Lung (tissue), 12 donors: ENCODE results near the gene NT5DC3. TPM values are rescaled to one million over a fixed set of nuclear protein-coding genes. Genes with fewer than 3 reads are reported as not detected.

Experiments used
- ATAC-seq: fragments of 200-7000 bp; cut with Tn5 transposase; one replicate; pipeline ENCODE4 v1.9.1; 2020; ENCODE audit warnings: moderate number of reproducible peaks; ENCODE audit not compliant: insufficient read depth, low FRiP score
- DNase-seq, 3 donors: peaks; one replicate each; pipeline ENCODE4 v3.0.0-alpha.2; 2013 to 2017
- H3K27ac ChIP-seq, 2 donors: one replicate each; pipeline ENCODE4 v1.5.1; 2013; ENCODE audit warnings: mild to moderate bottlenecking in 2 of 2, moderate library complexity in 2 of 2, control low read depth in 1 of 2, inconsistent platforms in 1 of 2, low read depth in 1 of 2, low read length in 1 of 2
- H3K27me3 ChIP-seq, 3 donors: one replicate each; pipeline ENCODE4 v1.5.1; 2013; ENCODE audit warnings: low read length in 2 of 3; ENCODE audit not compliant: control insufficient read depth in 3 of 3, insufficient read depth in 3 of 3
- H3K36me3 ChIP-seq, 4 donors: one replicate each; pipeline ENCODE4 v1.5.1; 2013; ENCODE audit warnings: low read length in 4 of 4, mild to moderate bottlenecking in 1 of 4, moderate library complexity in 1 of 4; ENCODE audit not compliant: control insufficient read depth in 4 of 4, insufficient read depth in 4 of 4
- H3K4me1 ChIP-seq, 5 donors: one replicate each; pipeline ENCODE4 v1.5.1; 2013; ENCODE audit warnings: low read length in 5 of 5, mild to moderate bottlenecking in 2 of 5, moderate library complexity in 1 of 5; ENCODE audit not compliant: control insufficient read depth in 5 of 5, insufficient read depth in 5 of 5
- H3K4me3 ChIP-seq: one replicate; pipeline ENCODE4 v1.5.1; 2013; ENCODE audit warnings: mild to moderate bottlenecking, control low read depth, moderate library complexity
- H3K9ac ChIP-seq, 2 donors: one replicate each; pipeline ENCODE4 v1.5.1; 2013; ENCODE audit warnings: low read length in 2 of 2, control low read depth in 1 of 2; ENCODE audit not compliant: insufficient read depth in 1 of 2
- H3K9me3 ChIP-seq, 4 donors: one replicate each; pipeline ENCODE4 v1.5.1; 2013; ENCODE audit warnings: low read length in 3 of 4, mild to moderate bottlenecking in 1 of 4, moderate library complexity in 1 of 4; ENCODE audit not compliant: control insufficient read depth in 4 of 4, insufficient read depth in 3 of 4
- WGBS, 2 donors: extraction: QIAGEN DNeasy Blood & Tissue Kit; methylation state at CpG; one replicate each; pipeline ENCODE4 v1.1.7; 2013; 5-methylcytosine and 5-hydroxymethylcytosine counted together
- polyA plus RNA-seq, 2 donors: library from polyadenylated mRNA; stranded (reverse); fragments of 200-250 nt; gene quantifications; one replicate each; pipeline ENCODE4 v1.2.1, GENCODE V29; 2013
- total RNA-seq, 2 donors: library from RNA; depleted of rRNA in 1 of 2; stranded (reverse); fragments of >200 nt in 1 of 2; gene quantifications; one replicate each; pipeline ENCODE4 v1.2.1, GENCODE V29; 2014 to 2021
- TF ChIP-seq, protein P1 (sequence below): IDR thresholded peaks from 2 replicates; pipeline ENCODE4 v1.5.1; 2012; ENCODE audit warnings: mild to moderate bottlenecking; ENCODE audit errors: control extremely low read depth, extremely low read depth
- donor health status: control.
- donor health status: control.
- donor health status: Bipolar disorder and iron deficiency.
- donor health status: healthy.
- donor health status: DM: yes; HTN: yes; CAD: no.

Gene NT5DC3
- total and polyA plus RNA-seq, 4 donors: 0.93 to 12.3 (median 3.6) TPM

- ATAC-seq: no peak
- H3K27me3 ChIP-seq: no peaks in the 10 kb centered on the region
- WGBS, 2 donors: 73 to 86% methylated on average over 1 of the region's 1 CpG
Measured at GRCh38 chr12:103729499-103729898, 111.5 kb downstream of the NT5DC3 start.

GRCh38 chr12:103728323-103728722, 112.7 kb downstream of the NT5DC3 start:
- H3K36me3 ChIP-seq: no peaks in the 10 kb centered on the region
- TF ChIP-seq, protein P1, sequence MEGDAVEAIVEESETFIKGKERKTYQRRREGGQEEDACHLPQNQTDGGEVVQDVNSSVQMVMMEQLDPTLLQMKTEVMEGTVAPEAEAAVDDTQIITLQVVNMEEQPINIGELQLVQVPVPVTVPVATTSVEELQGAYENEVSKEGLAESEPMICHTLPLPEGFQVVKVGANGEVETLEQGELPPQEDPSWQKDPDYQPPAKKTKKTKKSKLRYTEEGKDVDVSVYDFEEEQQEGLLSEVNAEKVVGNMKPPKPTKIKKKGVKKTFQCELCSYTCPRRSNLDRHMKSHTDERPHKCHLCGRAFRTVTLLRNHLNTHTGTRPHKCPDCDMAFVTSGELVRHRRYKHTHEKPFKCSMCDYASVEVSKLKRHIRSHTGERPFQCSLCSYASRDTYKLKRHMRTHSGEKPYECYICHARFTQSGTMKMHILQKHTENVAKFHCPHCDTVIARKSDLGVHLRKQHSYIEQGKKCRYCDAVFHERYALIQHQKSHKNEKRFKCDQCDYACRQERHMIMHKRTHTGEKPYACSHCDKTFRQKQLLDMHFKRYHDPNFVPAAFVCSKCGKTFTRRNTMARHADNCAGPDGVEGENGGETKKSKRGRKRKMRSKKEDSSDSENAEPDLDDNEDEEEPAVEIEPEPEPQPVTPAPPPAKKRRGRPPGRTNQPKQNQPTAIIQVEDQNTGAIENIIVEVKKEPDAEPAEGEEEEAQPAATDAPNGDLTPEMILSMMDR: no peak
- no peak overlapping the region for H3K9ac ChIP-seq
- 87 to 95% methylated on average over 4 of the region's 4 CpGs for WGBS, 2 donors
- H3K4me3 ChIP-seq: no peak overlapping the region
- ATAC-seq: no peak
- DNase-seq: no peak
- H3K9me3 ChIP-seq: peaks cover 0 to 8% (median 4%) of the 10 kb centered on the region in 4 donors
- H3K27ac ChIP-seq: no peak overlapping the region
- H3K4me1 ChIP-seq: peaks cover 0 to 2% (median 0%) of the 10 kb centered on the region in 5 donors
- no peaks in the 10 kb centered on the region for H3K27me3 ChIP-seq

More at GRCh38 chr12:103729499-103729898, 111.5 kb downstream of the NT5DC3 start:
- peaks cover 0 to 2% (median 0%) of the 10 kb centered on the region in 5 donors for H3K4me1 ChIP-seq
- H3K9ac ChIP-seq: no peak overlapping the region
- no peaks in the 10 kb centered on the region for H3K36me3 ChIP-seq
- DNase-seq: no peak
- TF ChIP-seq, protein P1: no peak
- no peak overlapping the region for H3K4me3 ChIP-seq
- no peak overlapping the region for H3K27ac ChIP-seq
- H3K9me3 ChIP-seq: peaks cover 0 to 8% (median 4%) of the 10 kb centered on the region in 4 donors

DNA sequence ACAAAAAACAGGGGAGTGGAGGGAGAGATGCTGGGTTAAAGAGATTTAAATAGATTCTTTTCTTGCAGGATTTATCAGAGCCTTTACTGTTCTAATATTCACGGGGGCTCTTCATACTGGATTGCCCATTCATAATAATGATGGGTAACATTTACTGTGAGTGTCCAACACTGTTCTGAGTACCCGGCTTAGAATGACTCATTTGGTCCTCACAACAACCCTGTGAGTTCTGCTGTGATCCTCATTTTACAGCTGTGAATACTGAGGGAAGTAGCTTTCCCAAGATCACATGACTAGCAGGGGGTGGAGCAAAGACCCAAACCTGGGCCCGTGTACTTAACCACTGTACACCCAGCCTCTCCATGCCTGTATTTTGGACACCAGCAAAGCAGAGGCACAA, 113.4 kb downstream of the NT5DC3 start:
- Histone ChIP-seq H3K4me1 (peaks cover 0 to 2% (median 0%) of the 10 kb centered on the region in 5 donors), H3K9ac (no peak overlapping the region), H3K36me3 (no peaks in the 10 kb centered on the region), H3K27me3 (no peaks in the 10 kb centered on the region), H3K27ac (no peak overlapping the region), H3K9me3 (peaks cover 0 to 8% (median 4%) of the 10 kb centered on the region in 4 donors), H3K4me3 (no peak overlapping the region)
- 79 to 80% methylated on average over 3 of the region's 3 CpGs for WGBS, 2 donors
- TF ChIP-seq, protein P1: no peak
- DNase-seq (no peak), ATAC-seq (no peak)

- no peak for ATAC-seq
- Histone ChIP-seq H3K9me3 (no peaks in the 10 kb centered on the region), H3K4me1 (peaks cover 0 to 2% (median 0%) of the 10 kb centered on the region in 5 donors), H3K9ac (no peak overlapping the region), H3K36me3 (no peaks in the 10 kb centered on the region), H3K27me3 (no peaks in the 10 kb centered on the region), H3K27ac (no peak overlapping the region), H3K4me3 (no peak overlapping the region)
- 93 to 94% methylated on average over 8 of the region's 8 CpGs for WGBS, 2 donors
- TF ChIP-seq, protein P1: no peak
- DNase-seq: no peak
Measured at GRCh38 chr12:103725398-103725797, 115.6 kb downstream of the NT5DC3 start.
